Parathyroid adenoma (tissue), 2 donors: ENCODE measurements around the gene LUC7L2.
A peak's percentile ranks its signal among the peaks of the same experiment; 100 is the strongest.

Experiments
- H2AFZ ChIP-seq: fragments of 300-600 bp; sonication (generic); one replicate; pipeline ENCODE4 v1.7.0; 2017; ENCODE audit warnings: antibody characterized with exemption, mild to moderate bottlenecking
- H3K27ac ChIP-seq: fragments of 300-600 bp; sonication (generic); one replicate; pipeline ENCODE4 v1.7.0; 2017
- H3K27me3 ChIP-seq: fragments of 300-600 bp; sonication (generic); one replicate; pipeline ENCODE4 v1.7.0; 2017; ENCODE audit warnings: low read length; ENCODE audit not compliant: control insufficient read depth, insufficient read depth
- H3K36me3 ChIP-seq: fragments of 300-600 bp; sonication (generic); one replicate; pipeline ENCODE4 v1.7.0; 2017; ENCODE audit warnings: low read length; ENCODE audit not compliant: control insufficient read depth, insufficient read depth
- H3K4me1 ChIP-seq: fragments of 300-600 bp; sonication (generic); one replicate; pipeline ENCODE4 v1.7.0; 2017; ENCODE audit warnings: control low read depth
- H3K4me2 ChIP-seq: fragments of 300-600 bp; sonication (generic); one replicate; pipeline ENCODE4 v1.7.0; 2017; ENCODE audit warnings: low read length
- H3K4me3 ChIP-seq: fragments of 300-600 bp; sonication (generic); one replicate; pipeline ENCODE4 v1.7.0; 2017; ENCODE audit warnings: low read depth, low read length
- H3K79me2 ChIP-seq: fragments of 300-600 bp; sonication (generic); one replicate; pipeline ENCODE4 v1.7.0; 2017; ENCODE audit warnings: control low read depth
- H3K9ac ChIP-seq: fragments of 300-600 bp; sonication (generic); one replicate; pipeline ENCODE4 v1.7.0; 2017; ENCODE audit warnings: mild to moderate bottlenecking
- H3K9me3 ChIP-seq: fragments of 300-600 bp; sonication (generic); one replicate; pipeline ENCODE4 v1.7.0; 2017; ENCODE audit warnings: low read length; ENCODE audit not compliant: control insufficient read depth
- TF ChIP-seq, protein P1 (sequence below): fragments of 300-600 bp; sonication (generic); IDR thresholded peaks from one replicate; pipeline ENCODE4 v1.7.0; 2017; ENCODE audit warnings: antibody characterized with exemption, mild to moderate bottlenecking
- donor health status: primary hyperparathyroidism.

LUC7L2 gene

DNA sequence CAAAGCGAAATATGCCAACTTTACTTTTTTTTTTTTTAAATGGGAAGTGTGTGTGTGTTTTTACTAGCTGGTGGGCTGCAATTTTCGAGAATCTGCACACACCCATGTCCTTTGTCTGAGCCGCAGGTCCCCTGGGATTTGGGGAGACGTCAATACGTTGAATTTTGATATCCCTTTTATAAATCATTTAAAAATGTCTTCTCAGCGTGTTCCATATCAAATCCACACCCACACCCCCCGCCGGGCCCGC, 19.0 kb upstream of the LUC7L2 start:
- peaks cover 7% of the 10 kb centered on the region for H3K79me2 ChIP-seq
- H3K27ac ChIP-seq, result peak overlapping the region; percentile 100
- no peaks in the 10 kb centered on the region for H3K27me3 ChIP-seq
- no peaks in the 10 kb centered on the region for H3K9me3 ChIP-seq
- H3K4me1 ChIP-seq, result peaks cover 3% of the 10 kb centered on the region
- peak overlapping the region; percentile 99 for H3K9ac ChIP-seq
- peak overlapping the region; percentile 98 for H3K4me3 ChIP-seq
- H3K4me2 ChIP-seq, result peak overlapping the region; percentile 97
- H3K36me3 ChIP-seq, result no peaks in the 10 kb centered on the region
- H2AFZ ChIP-seq, result peak overlapping the region; percentile 100
- TF ChIP-seq, protein P1, sequence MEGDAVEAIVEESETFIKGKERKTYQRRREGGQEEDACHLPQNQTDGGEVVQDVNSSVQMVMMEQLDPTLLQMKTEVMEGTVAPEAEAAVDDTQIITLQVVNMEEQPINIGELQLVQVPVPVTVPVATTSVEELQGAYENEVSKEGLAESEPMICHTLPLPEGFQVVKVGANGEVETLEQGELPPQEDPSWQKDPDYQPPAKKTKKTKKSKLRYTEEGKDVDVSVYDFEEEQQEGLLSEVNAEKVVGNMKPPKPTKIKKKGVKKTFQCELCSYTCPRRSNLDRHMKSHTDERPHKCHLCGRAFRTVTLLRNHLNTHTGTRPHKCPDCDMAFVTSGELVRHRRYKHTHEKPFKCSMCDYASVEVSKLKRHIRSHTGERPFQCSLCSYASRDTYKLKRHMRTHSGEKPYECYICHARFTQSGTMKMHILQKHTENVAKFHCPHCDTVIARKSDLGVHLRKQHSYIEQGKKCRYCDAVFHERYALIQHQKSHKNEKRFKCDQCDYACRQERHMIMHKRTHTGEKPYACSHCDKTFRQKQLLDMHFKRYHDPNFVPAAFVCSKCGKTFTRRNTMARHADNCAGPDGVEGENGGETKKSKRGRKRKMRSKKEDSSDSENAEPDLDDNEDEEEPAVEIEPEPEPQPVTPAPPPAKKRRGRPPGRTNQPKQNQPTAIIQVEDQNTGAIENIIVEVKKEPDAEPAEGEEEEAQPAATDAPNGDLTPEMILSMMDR, result no peak

DNA sequence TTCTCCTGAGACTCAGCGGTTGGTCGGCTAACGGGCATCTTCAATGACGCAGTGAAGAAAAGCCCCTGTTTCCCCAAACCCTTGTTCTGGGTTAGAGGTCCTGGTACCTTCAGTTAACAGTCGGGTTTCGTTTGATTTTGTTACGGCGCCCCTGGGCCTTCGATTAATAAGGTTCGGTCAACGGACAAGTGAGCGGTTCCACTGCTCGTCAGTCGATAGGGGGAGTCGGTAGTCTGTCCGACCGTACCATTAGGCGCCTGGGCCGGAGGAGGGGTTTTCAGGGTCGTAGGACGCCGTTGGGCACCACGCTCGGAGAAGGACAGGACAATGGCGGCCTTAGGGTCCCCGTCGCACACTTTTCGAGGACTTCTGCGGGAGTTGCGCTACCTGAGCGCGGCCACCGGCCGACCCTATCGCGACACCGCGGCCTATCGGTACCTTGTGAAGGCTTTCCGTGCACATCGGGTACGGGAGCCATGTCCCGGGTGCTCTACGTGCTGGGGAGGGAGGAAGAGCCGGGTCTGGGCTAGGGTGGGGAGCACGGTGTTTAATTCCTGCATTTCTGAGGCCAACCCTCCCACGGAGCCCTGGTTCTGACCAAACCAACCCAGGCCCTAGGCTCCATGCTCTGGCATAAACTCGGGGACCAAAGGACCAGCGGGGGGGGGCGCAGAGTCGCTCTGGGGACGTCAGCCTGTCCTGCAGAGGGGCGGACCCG, 18.5 kb upstream of the LUC7L2 start, which contains the start of gene FMC1:
TSS of gene FMC1 (plus strand) at position 280 of the 718 bp plus-strand sequence. CDS start at position 328, 48 bp downstream.
- no peaks in the 10 kb centered on the region for H3K9me3 ChIP-seq
- no peaks in the 10 kb centered on the region for H3K27me3 ChIP-seq
- peaks cover 7% of the 10 kb centered on the region for H3K79me2 ChIP-seq
- H3K36me3 ChIP-seq, result no peaks in the 10 kb centered on the region
- H3K27ac ChIP-seq, result peak within 1 kb of the TSS; percentile 100
- peak within 1 kb of the TSS; percentile 98 for H3K4me3 ChIP-seq
- H3K9ac ChIP-seq, result peak within 1 kb of the TSS; percentile 99
- H3K4me2 ChIP-seq, result peak within 1 kb of the TSS; percentile 97
- H3K4me1 ChIP-seq, result peaks cover 3% of the 10 kb centered on the region
- H2AFZ ChIP-seq, result peak within 1 kb of the TSS; percentile 100
- TF ChIP-seq, protein P1, result peak; percentile 69

DNA sequence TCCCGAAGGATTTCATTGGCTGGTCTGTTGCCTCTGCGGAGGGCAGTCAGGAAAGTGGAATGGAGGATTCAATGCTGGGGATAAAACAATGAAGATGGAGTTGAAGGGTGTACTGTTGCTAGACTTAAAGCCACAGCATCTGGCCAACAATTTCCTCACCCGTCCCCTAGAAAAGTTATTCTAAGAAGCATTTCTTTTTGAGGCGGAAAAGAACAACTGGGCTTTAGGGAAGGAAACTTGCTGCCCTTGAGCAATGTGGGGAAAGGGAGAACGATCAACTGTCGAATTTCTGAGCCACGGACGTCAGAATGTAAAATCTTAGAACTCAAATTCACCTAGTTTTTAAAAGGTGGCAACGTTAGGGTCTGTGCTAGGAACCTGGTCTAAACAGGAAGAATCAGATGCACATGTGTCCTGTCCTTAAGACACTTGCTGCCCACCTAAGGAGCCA, 17.9 kb upstream of the LUC7L2 start:
- H3K4me2 ChIP-seq, result peak overlapping the region; percentile 97
- peak overlapping the region; percentile 99 for H3K9ac ChIP-seq
- TF ChIP-seq, protein P1, result no peak
- no peaks in the 10 kb centered on the region for H3K27me3 ChIP-seq
- H2AFZ ChIP-seq, result peak overlapping the region; percentile 100
- H3K9me3 ChIP-seq, result no peaks in the 10 kb centered on the region
- H3K4me1 ChIP-seq, result peaks cover 3% of the 10 kb centered on the region
- peak overlapping the region; percentile 98 for H3K4me3 ChIP-seq
- H3K79me2 ChIP-seq, result peaks cover 13% of the 10 kb centered on the region
- H3K27ac ChIP-seq, result peak overlapping the region; percentile 100
- H3K36me3 ChIP-seq, result no peaks in the 10 kb centered on the region

DNA sequence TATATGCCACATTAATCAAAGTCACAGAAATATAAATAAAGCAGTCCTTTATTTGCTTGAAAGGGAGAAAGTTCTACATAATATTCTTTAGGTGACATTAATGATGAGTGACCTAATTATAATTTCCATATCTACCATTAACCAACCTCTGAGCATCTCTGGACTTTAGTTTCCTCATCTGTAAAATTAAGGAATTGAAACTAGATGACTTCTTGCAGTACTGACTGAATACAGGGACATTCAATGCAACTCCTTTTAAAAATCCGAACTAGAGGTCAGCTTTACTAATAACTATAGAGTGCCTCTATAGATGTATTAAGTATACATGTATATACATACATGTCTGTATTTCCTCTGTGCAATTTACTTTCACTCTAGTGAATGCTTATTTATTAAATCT, 14.7 kb upstream of the LUC7L2 start:
- Histone ChIP-seq H3K79me2 (peaks cover 20% of the 10 kb centered on the region), H3K9ac (no peak overlapping the region), H3K4me1 (peaks cover 3% of the 10 kb centered on the region), H2AFZ (no peak overlapping the region), H3K4me2 (no peak overlapping the region), H3K27me3 (no peaks in the 10 kb centered on the region), H3K27ac (no peak overlapping the region), H3K9me3 (no peaks in the 10 kb centered on the region), H3K4me3 (no peak overlapping the region), H3K36me3 (no peaks in the 10 kb centered on the region)
- TF ChIP-seq, protein P1, result no peak

DNA sequence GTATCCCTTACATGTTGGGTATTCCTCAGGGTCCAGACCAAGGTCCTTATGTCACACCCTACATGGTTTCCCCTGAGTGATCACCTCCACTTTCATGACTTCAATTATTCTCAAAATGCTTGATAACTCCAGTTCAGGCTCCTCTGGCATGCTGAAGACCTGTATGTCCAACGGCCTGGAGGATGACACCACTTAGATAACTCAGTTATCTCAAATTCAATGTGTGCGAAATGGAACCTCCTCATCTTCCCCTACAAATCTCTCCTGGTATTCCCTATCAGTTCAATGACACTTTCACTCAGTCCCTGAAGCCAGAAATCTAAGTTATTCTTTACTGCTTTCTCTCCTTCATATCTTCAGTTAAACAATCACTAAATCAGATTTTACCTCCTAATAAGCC, 8.7 kb upstream of the LUC7L2 start:
- Histone ChIP-seq H3K27me3 (no peaks in the 10 kb centered on the region), H2AFZ (no peak overlapping the region), H3K9ac (no peak overlapping the region), H3K79me2 (peaks cover 39% of the 10 kb centered on the region), H3K9me3 (no peaks in the 10 kb centered on the region), H3K36me3 (no peaks in the 10 kb centered on the region), H3K4me1 (no peaks in the 10 kb centered on the region), H3K4me2 (no peak overlapping the region), H3K4me3 (no peak overlapping the region), H3K27ac (no peak overlapping the region)
- TF ChIP-seq, protein P1, result no peak
